ENCODE results near the gene KHDRBS2.

GRCh38 chr6:62129127-62129526 is 156.9 kb downstream of the KHDRBS2 start:
- TF ChIP-seq EZH2 (IDR thresholded peaks at IDR 0.05): no peak
- TF ChIP-seq POLR2AphosphoS5 (IDR thresholded peaks at IDR 0.05; ENCODE audit: borderline replicate concordance, low read depth, low read length): no peak

Measured in SK-N-MC (cell line).